Neural cell (in vitro differentiated cells): ENCODE measurements around the gene CBLB. TPM values are rescaled to one million over a fixed set of nuclear protein-coding genes. Genes with fewer than 3 reads are reported as not detected.

Experiments
- H2AFZ ChIP-seq: fragments of 200-600, 300-800 bp; sonication (generic), shearing (Covaris generic); 2 replicates; pipeline ENCODE4 v1.6.0; 2014; ENCODE audit warnings: low read depth, mild to moderate bottlenecking, antibody characterized with exemption, low read length, moderate library complexity
- H3F3A ChIP-seq: fragments of 200-600 bp; shearing (Covaris generic); 2 replicates; pipeline ENCODE4 v1.6.1; 2016; ENCODE audit warnings: mild to moderate bottlenecking, moderate library complexity, mixed read lengths, antibody characterized with exemption, low read length; ENCODE audit not compliant: insufficient read depth, poor library complexity, severe bottlenecking
- H3K27ac ChIP-seq: fragments of 200-600, 300-800 bp; sonication (generic), shearing (Covaris generic); 2 replicates; pipeline ENCODE4 v1.5.1; 2014; ENCODE audit warnings: mild to moderate bottlenecking, low read length, moderate library complexity
- H3K27me3 ChIP-seq: fragments of 300-800, 200-600 bp; sonication (generic), shearing (Covaris generic); 2 replicates; pipeline ENCODE4 v1.6.0; 2014; ENCODE audit warnings: mild to moderate bottlenecking, low read depth, low read length, moderate library complexity; ENCODE audit not compliant: insufficient read depth
- H3K36me3 ChIP-seq: fragments of 300-800, 200-600 bp; sonication (generic), shearing (Covaris generic); 2 replicates; pipeline ENCODE4 v1.5.1; 2014; ENCODE audit warnings: mild to moderate bottlenecking, antibody characterized with exemption, low read length, moderate library complexity; ENCODE audit not compliant: insufficient read depth
- H3K4me2 ChIP-seq: fragments of 300-800, 200-600 bp; sonication (generic), shearing (Covaris generic); 2 replicates; pipeline ENCODE4 v1.6.0; 2014; ENCODE audit warnings: mild to moderate bottlenecking, low read length
- H3K4me3 ChIP-seq: fragments of 300-800, 200-600 bp; sonication (generic), shearing (Covaris generic); 2 replicates; pipeline ENCODE4 v1.5.1; 2014; ENCODE audit warnings: mild to moderate bottlenecking, low read length, moderate library complexity
- H3K79me2 ChIP-seq: fragments of 200-600 bp; shearing (Covaris generic); replicated peaks from 2 replicates; pipeline ENCODE4 v1.6.0; 2014; ENCODE audit warnings: mild to moderate bottlenecking, low read length, moderate library complexity; ENCODE audit not compliant: insufficient read depth
- H3K9ac ChIP-seq: fragments of 300-800, 200-600 bp; sonication (generic), shearing (Covaris generic); 2 replicates; pipeline ENCODE4 v1.6.1; 2016; ENCODE audit warnings: mild to moderate bottlenecking, low read length, mixed read lengths
- H3K9me2 ChIP-seq: fragments of 200-600 bp; shearing (Covaris generic); 2 replicates; pipeline ENCODE4 v1.6.1; 2016; ENCODE audit warnings: mild to moderate bottlenecking, low read length, mixed read lengths; ENCODE audit not compliant: insufficient read depth
- H3K9me3 ChIP-seq: fragments of 200-600, 300-800 bp; sonication (generic), shearing (Covaris generic); 2 replicates; pipeline ENCODE4 v1.6.1; 2016; ENCODE audit warnings: mild to moderate bottlenecking, mixed run types, low read length, moderate library complexity, mixed read lengths
- H4K20me1 ChIP-seq: fragments of 200-600 bp; shearing (Covaris generic); 2 replicates; pipeline ENCODE4 v1.6.1; 2016; ENCODE audit warnings: mild to moderate bottlenecking, mixed run types; ENCODE audit not compliant: insufficient read depth
- CTCF ChIP-seq: fragments of 450-650 bp; IDR thresholded peaks from 2 replicates; pipeline ENCODE4 v1.5.1; 2014; ENCODE audit warnings: antibody characterized with exemption, mild to moderate bottlenecking, moderate library complexity; ENCODE audit not compliant: poor library complexity, severe bottlenecking
- EP300 ChIP-seq: fragments of 450-650 bp; conservative IDR thresholded peaks from 2 replicates; pipeline ENCODE4 v1.6.1; 2014; ENCODE audit warnings: antibody characterized with exemption, mild to moderate bottlenecking, moderate library complexity; ENCODE audit not compliant: poor library complexity, severe bottlenecking
- EZH2 ChIP-seq: fragments of 200-600, 300-800 bp; shearing (Covaris generic), sonication (generic); IDR thresholded peaks from 2 replicates; pipeline ENCODE4 v1.6.1; 2014; ENCODE audit warnings: antibody characterized with exemption, low read length, borderline replicate concordance, mild to moderate bottlenecking; ENCODE audit not compliant: insufficient read depth, poor library complexity, severe bottlenecking
- MXI1 ChIP-seq: fragments of 450-650 bp; conservative IDR thresholded peaks from 2 replicates; pipeline ENCODE4 v1.6.1; 2014; ENCODE audit warnings: antibody characterized with exemption, mild to moderate bottlenecking; ENCODE audit not compliant: poor library complexity, severe bottlenecking
- POLR2AphosphoS5 ChIP-seq: IDR thresholded peaks from 2 replicates; pipeline ENCODE4 v1.6.1; 2012
- RAD21 ChIP-seq: fragments of 450-650 bp; conservative IDR thresholded peaks from 2 replicates; pipeline ENCODE4 v1.6.1; 2014; ENCODE audit warnings: antibody characterized with exemption, mild to moderate bottlenecking, moderate library complexity
- REST ChIP-seq: IDR thresholded peaks from 2 replicates; pipeline ENCODE4 v1.6.1; 2012; ENCODE audit warnings: borderline replicate concordance
- SMC3 ChIP-seq: fragments of 450-650 bp; conservative IDR thresholded peaks from 2 replicates; pipeline ENCODE4 v1.6.1; 2014; ENCODE audit warnings: antibody characterized with exemption, mild to moderate bottlenecking, moderate library complexity; ENCODE audit not compliant: poor library complexity
- TAF1 ChIP-seq: IDR thresholded peaks from 2 replicates; pipeline ENCODE4 v1.6.1; 2012; ENCODE audit warnings: low read depth
- polyA plus RNA-seq: library from polyadenylated mRNA; depleted of rRNA; stranded (reverse); fragments of >200 nt; gene quantifications from 2 replicates; pipeline ENCODE4 v1.2.3, GENCODE V29; 2014

CBLB gene
- polyA plus RNA-seq, 1 donor from 2014 or later, result 36.4 TPM

- peaks cover 14% of the 10 kb centered on the region for H3K79me2 ChIP-seq
- no peak overlapping the region for H3K4me2 ChIP-seq
Measured at GRCh38 chr3:105812194-105812586, 56.6 kb downstream of the CBLB start.

DNA sequence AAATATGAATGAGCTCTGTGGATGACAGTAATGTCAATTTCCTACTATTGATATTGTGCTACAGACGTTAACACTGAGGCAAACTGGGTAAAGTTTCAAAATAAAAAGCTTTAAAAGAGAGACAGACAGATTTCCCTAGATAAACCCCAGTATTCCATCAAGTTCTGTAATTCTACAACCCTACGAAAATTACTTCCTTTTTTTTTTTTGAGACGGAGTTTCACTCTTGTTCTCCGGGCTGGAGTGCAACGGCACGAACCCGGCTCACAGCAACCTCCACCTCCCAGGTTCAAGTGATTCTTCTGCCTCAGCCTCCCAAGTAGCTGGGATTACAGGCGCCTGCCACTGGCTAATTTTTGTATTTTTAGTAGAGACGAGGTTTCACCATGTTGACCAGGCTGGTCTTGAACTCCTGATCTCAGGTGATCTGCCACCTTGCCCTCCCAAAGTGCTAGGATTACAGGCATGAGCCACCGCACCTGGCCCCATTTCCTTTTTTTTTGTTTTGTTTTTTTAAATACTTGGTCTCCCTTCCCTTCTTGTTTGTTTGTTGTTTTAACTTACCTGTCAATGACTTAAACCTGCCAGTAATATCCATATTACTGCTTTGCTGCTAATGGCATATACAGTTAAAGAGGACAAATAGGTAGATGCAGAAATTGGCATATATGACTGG is 57.2 kb downstream of the CBLB start:
- Histone ChIP-seq H3K27ac (no peak overlapping the region), H3K36me3 (no peaks in the 10 kb centered on the region), H3K9me2 (no peaks in the 10 kb centered on the region), H3K4me2 (no peak overlapping the region), H3K27me3 (no peaks in the 10 kb centered on the region), H3K9me3 (no peaks in the 10 kb centered on the region), H4K20me1 (no peaks in the 10 kb centered on the region), H3K79me2 (peaks cover 11% of the 10 kb centered on the region), H3F3A (peaks cover 2% of the 10 kb centered on the region), H3K4me3 (no peak overlapping the region), H2AFZ (no peak overlapping the region), H3K9ac (no peak overlapping the region)
- TF ChIP-seq EP300 (no peak), MXI1 (no peak), TAF1 (no peak), CTCF (no peak), RAD21 (no peak)

More at GRCh38 chr3:105812194-105812586, 56.6 kb downstream of the CBLB start:
- no peak overlapping the region for H3K4me3 ChIP-seq
- H3K36me3 ChIP-seq, result no peaks in the 10 kb centered on the region
- no peak for TF ChIP-seq MXI1
- TF ChIP-seq POLR2AphosphoS5, result no peak
- no peak for TF ChIP-seq EZH2
- TF ChIP-seq SMC3, result no peak
- TF ChIP-seq TAF1, result no peak
- no peak for TF ChIP-seq CTCF
- TF ChIP-seq REST, result no peak
- no peak for TF ChIP-seq RAD21
- TF ChIP-seq EP300, result no peak
- no peaks in the 10 kb centered on the region for H4K20me1 ChIP-seq
- H3F3A ChIP-seq, result peaks cover 2% of the 10 kb centered on the region
- no peaks in the 10 kb centered on the region for H3K9me2 ChIP-seq
- no peak overlapping the region for H3K9ac ChIP-seq
- H3K9me3 ChIP-seq, result no peaks in the 10 kb centered on the region
- H3K27ac ChIP-seq, result no peak overlapping the region
- H2AFZ ChIP-seq, result no peak overlapping the region
- no peaks in the 10 kb centered on the region for H3K27me3 ChIP-seq
